Activated CD8-positive, alpha-beta memory T cell treated with anti-CD3 and anti-CD28 coated beads, Interleukin-2, amount 10 ng/mL, durations not matched to agents 7 days and 5 days (primary cell): ENCODE results near the gene FIS1. TPM values are rescaled to one million over a fixed set of nuclear protein-coding genes. Genes with fewer than 3 reads are reported as not detected.
"Not testable (repeated sequence)": the region's sequence is repeated elsewhere in the genome, so short reads cannot be mapped to it uniquely, and the experiment has no call there.

Source experiments
- ATAC-seq: fragments of 150-1000 bp; cut with Tn5 transposase; one replicate; pipeline ENCODE4 v1.10.0; 2021; ENCODE audit warnings: moderate library complexity
- CTCF ChIA-PET: fragments of 350-600 bp; sonication (Branson Sonifier 250); formaldehyde crosslinking; loops from one replicate; lab custom pipeline; 2021; ENCODE audit warnings: antibody characterized with exemption; lab: Charles Lee
- DNase-seq: peaks from one replicate; pipeline ENCODE4 v3.0.0-alpha.2; 2020
- H3K27ac Mint-ChIP-seq: one replicate; pipeline ENCODE4 v1.8.0; 2021; ENCODE audit warnings: mild to moderate bottlenecking, mixed read lengths
- H3K27me3 Mint-ChIP-seq: one replicate; pipeline ENCODE4 v1.8.0; 2021; ENCODE audit warnings: mixed read lengths
- H3K36me3 Mint-ChIP-seq: one replicate; pipeline ENCODE4 v1.8.0; 2021; ENCODE audit warnings: mild to moderate bottlenecking, mixed read lengths
- H3K4me1 Mint-ChIP-seq: one replicate; pipeline ENCODE4 v1.8.0; 2021; ENCODE audit warnings: mixed read lengths
- H3K4me3 Mint-ChIP-seq: one replicate; pipeline ENCODE4 v1.8.0; 2021; ENCODE audit warnings: mild to moderate bottlenecking, moderate library complexity, mixed read lengths
- H3K9me3 Mint-ChIP-seq: one replicate; pipeline ENCODE4 v1.8.0; 2022; ENCODE audit warnings: low read depth, mixed read lengths
- total RNA-seq, 2 experiments: library from RNA; stranded (reverse); gene quantifications; one replicate each; pipeline ENCODE4 v1.2.3, GENCODE V29; 2021

Gene FIS1
- total RNA-seq, 2 experiments from 2014 or later = 86.7 to 117 TPM

DNA sequence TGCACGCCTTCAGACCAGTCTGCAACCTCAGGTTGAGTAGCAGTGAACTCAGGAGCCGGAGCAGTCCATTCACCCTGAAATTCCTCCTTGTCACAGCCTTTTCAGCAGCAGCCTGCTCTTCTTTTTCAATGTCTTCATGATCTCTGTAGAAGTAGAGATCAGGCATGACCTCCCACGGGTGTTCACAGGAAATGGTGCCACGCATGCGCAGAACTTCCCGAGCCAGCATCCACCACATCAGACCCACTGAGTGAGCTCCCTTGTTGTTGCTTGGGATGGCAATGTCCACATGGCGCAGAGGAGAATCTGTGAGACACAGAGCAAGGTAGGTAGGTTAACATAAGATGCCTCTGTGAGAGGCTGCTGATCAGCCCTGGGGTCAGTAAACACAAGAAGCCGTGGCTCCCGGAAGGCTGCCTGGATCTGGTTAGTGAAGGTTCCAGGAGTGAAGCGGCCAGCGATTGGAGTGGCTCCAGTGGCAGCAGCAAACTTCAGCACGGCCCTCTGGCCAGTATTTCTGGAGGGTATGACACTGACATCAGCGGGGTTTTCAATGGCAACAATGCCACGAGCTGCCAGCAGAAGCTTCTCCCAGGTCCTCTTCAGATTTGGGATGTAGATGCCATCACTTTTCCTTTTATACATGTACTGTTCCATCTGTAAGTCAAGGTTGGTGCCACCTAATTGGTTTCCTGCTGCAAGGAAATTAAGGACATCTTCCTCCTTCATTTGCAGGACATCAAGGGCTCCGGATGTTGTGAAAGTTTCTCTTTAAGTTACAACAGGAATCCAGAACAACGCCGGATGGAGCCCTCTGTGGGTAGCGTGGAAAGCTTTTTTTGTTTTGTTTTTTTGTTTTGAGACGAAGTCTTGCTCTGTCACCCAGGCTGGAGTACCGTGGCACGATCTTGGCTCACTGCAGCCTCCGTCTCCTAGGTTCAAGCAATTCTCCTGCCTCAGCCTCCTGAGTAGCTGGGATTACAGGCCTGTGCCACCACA lies 40.8 kb downstream of the FIS1 start:
- DNase-seq, H3K27ac Mint-ChIP-seq, H3K9me3 Mint-ChIP-seq, ATAC-seq, H3K36me3 Mint-ChIP-seq, H3K4me3 Mint-ChIP-seq, H3K4me1 Mint-ChIP-seq: not testable (repeated sequence)
- CTCF ChIA-PET = interaction anchor here (1.0 to 3.5 kb wide), 4 partner anchors 11 to 79 kb away, joined by 4 to 18 read pairs (median 6); partner anchors contain the start of gene PLOD3
- peaks cover 39% of the 10 kb centered on the region for H3K27me3 Mint-ChIP-seq

DNA sequence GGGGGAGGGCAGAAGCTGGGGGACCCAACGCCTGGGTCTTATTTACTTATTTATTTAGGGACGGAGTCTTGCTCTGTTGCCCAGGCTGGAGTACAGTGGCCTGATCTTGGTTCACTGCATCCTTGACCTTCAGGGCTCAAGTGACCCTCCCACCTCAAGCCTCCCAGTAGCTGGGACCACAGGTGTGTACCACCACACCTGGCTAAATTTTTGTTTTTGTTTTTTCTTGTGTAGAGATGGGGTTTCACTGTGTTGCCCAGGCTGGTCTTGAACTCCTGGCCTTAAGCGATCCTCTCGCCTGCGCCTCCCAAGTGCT lies 42.3 kb downstream of the FIS1 start:
- H3K27me3 Mint-ChIP-seq = peaks cover 42% of the 10 kb centered on the region
- H3K36me3 Mint-ChIP-seq = no peaks in the 10 kb centered on the region
- H3K4me1 Mint-ChIP-seq = peaks cover 4% of the 10 kb centered on the region
- ATAC-seq (no peak), DNase-seq (no peak)
- CTCF ChIA-PET = interaction anchor here (0.7 to 3.5 kb wide), 4 partner anchors 10 to 42 kb away, joined by 3 to 18 read pairs (median 3); partner anchors contain the start of gene FIS1
- no peak overlapping the region for H3K4me3 Mint-ChIP-seq
- H3K9me3 Mint-ChIP-seq = no peaks in the 10 kb centered on the region
- no peak overlapping the region for H3K27ac Mint-ChIP-seq

DNA sequence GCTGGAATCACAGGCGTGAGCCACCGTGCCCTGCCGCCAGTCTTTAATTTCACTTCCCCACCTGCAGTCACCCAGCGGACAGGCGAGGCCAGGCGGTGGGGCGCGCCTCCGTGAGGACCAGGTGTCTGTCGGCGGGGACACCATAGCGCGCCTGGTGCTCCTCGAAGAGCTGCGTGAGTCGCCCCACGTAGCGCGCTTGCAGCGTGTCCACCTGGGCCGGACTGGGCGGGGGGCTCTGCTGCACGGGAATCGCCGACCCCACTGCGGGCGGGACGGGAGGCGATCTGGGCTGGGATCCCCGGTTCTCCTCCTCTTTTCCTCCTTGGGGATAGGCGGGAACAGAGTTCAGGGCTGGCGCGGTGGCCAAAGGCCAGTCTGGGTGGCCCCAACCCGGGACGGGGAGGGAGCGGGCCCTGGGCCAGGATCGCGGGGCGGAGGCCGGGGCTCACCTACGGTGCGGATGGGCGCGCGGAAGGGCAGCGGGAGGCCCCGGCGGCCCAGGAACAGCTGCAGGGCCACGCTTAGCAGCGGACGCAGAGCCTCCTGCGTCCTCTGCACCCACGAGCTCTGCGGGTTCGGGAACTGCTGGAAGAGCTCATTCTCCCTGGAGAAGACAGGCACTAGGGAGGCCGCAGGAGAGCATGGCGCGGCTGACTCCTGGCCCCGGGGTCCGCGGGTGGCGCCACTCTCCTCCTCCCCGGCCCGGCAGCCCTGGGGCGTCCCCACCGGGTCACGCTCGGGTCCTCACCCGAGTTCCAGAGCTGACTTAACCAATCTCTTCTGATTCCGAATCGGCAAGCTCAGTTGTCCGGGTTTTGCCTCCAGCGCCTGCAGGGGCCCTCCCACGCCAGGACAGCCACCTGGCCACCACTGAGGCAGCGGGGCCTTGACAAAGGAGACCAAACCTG lies 42.9 kb downstream of the FIS1 start:
- Mint-ChIP-seq H3K27me3 (peaks cover 42% of the 10 kb centered on the region), H3K4me3 (no peak overlapping the region), H3K36me3 (no peaks in the 10 kb centered on the region), H3K4me1 (peaks cover 4% of the 10 kb centered on the region), H3K9me3 (no peaks in the 10 kb centered on the region), H3K27ac (no peak overlapping the region)
- CTCF ChIA-PET = interaction anchor here (0.7 to 3.5 kb wide), 5 partner anchors 9 to 43 kb away, joined by 3 to 18 read pairs (median 3); partner anchors contain the start of genes FIS1, PLOD3 and ZNHIT1
- DNase-seq (no peak), ATAC-seq (no peak)

DNA sequence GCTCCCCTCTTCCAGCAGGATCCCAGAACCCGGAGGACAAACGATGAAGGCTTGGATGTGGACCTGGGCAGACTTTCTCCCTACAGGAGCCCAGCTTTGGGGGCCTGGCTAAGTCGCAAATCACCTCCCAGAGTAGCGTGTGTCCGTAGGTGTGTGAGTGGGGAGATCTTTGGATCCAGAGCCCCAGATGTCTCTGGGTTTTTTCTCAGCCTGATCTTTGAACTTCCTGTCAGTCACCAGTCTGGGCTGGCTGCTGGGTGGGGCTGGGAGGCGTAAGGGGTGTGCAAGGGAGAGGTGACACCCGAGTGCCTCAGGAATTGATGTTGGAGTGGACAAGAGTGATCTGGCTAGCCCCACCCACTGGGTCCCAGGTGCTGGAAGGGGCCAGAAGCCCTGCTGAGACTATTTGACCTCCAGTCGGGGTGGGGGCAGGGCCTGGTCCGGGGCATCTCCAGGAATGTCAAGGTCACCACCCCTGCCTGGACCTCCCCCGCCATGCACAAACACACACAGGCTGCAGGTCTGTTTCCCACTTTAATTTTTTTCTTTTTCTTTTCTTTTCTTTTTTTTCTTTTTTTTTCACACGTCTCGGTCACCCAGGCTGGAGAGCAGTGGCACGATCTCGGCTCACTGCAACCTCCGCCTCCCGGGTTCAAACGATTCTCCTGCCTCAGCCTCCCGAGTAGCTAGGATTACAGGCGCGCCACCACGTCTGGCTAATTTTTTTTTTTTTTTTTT lies 43.9 kb downstream of the FIS1 start, which contains the start of gene MOGAT3:
Gene MOGAT3, minus strand, starts transcription at position 175 of the 738 bp plus-strand sequence. CDS start 182 bp downstream, outside the sequence.
- Mint-ChIP-seq H3K27ac (no peak within 1 kb of the TSS), H3K36me3 (no peaks in the 10 kb centered on the region), H3K27me3 (peaks cover 42% of the 10 kb centered on the region), H3K4me3 (no peak within 1 kb of the TSS), H3K4me1 (peaks cover 4% of the 10 kb centered on the region), H3K9me3 (no peaks in the 10 kb centered on the region)
- CTCF ChIA-PET = interaction anchor here (0.9 to 3.5 kb wide), 3 partner anchors 8 to 57 kb away, joined by 3 to 18 read pairs (median 4); partner anchors contain the start of genes PLOD3 and ZNHIT1
- ATAC-seq (no peak), DNase-seq (no peak)

DNA sequence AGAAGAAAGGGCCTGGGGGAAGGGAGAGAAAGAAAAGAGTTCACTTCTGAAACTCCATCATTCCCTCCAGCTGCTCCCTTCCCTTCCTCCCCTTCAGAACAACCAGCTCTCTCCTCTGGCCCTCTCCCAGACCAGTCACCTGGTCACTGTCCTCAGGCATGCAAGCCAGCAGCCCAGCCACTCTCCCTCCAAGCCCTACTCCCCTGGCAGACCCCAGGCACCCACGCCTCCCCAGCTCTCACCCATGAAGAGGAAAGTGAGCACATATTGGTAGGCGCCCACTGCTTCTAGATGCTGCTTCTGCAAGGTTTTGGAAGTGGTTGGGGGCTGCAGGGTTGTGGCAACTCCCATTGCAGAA lies 44.4 kb downstream of the FIS1 start:
- no peak for ATAC-seq
- peaks cover 42% of the 10 kb centered on the region for H3K27me3 Mint-ChIP-seq
- H3K4me3 Mint-ChIP-seq = no peak overlapping the region
- H3K4me1 Mint-ChIP-seq = peaks cover 4% of the 10 kb centered on the region
- H3K9me3 Mint-ChIP-seq = no peaks in the 10 kb centered on the region
- CTCF ChIA-PET = interaction anchor here (0.7 to 1.5 kb wide), 3 partner anchors 17 to 97 kb away, joined by 3 to 4 read pairs (median 3); partner anchors contain the start of genes PLOD3 and ZNHIT1
- DNase-seq = no peak
- no peaks in the 10 kb centered on the region for H3K36me3 Mint-ChIP-seq
- H3K27ac Mint-ChIP-seq = no peak overlapping the region

DNA sequence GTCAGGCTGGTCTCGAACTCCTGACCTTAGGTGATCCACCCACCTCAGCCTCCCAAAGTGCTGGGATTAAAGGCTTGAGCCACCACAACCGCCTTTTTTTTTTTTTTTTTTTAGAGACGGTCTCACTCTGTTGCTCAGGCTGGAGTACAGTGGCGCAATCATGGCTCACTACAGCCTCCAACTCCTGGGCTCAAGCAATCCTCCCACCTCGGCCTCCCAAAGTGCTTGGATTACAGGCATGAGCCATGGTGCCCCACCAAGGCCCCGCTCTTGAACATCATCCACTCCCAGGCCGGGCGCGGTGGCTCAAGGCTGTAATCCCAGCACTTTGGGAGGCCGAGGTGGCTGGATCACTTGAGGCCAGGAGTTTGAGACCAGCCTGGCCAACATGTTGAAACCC lies 45.4 kb downstream of the FIS1 start:
- peaks cover 42% of the 10 kb centered on the region for H3K27me3 Mint-ChIP-seq
- H3K36me3 Mint-ChIP-seq, H3K27ac Mint-ChIP-seq, DNase-seq, ATAC-seq, H3K4me3 Mint-ChIP-seq, CTCF ChIA-PET, H3K4me1 Mint-ChIP-seq, H3K9me3 Mint-ChIP-seq: not testable (repeated sequence)

DNA sequence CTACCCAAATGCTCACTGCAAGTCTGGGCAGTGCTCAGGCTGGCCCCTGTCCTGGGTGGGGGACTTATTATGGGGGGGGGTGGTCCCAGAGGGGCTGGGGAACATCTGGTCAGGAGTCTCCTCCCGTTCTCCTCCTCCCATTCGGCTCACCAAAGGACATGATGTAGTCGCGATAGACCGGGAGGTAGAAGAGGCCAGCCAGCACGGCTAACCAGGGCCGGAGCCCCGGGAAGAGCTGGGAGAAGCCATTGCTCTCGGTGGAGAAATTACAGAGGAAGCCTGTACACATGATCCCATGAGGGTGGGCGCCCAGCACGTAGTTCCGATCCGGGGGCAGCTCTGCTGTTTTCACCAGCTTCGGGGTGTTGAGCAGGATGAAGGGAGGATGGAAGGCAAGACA lies 46.4 kb downstream of the FIS1 start:
- Mint-ChIP-seq H3K4me3 (no peak overlapping the region), H3K9me3 (no peaks in the 10 kb centered on the region), H3K27ac (no peak overlapping the region), H3K36me3 (no peaks in the 10 kb centered on the region), H3K27me3 (peaks cover 36% of the 10 kb centered on the region), H3K4me1 (peaks cover 4% of the 10 kb centered on the region)
- CTCF ChIA-PET = no interaction called here
- ATAC-seq (no peak), DNase-seq (no peak)

DNA sequence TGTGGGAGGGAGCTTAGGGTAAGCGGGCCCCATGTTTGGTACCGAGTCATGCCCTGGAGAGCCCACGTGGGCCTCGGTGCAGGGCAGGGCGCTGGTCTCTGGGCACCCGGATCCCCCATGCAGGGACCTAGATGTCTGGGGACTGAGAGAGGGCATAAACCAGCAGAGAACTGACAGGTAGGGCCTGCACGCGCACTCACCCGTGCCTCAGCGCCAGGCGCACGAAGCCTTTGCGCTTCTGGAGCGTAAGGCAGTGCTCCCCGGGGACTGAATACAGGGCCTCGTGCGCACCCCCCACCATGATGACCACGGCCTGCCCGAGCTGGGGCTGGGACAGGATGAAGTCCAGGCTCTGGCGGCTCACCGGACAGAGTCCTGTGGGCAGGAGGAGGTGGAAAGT lies 46.9 kb downstream of the FIS1 start:
- no peak overlapping the region for H3K27ac Mint-ChIP-seq
- CTCF ChIA-PET = no interaction called here
- ATAC-seq = no peak
- no peak overlapping the region for H3K4me3 Mint-ChIP-seq
- H3K9me3 Mint-ChIP-seq = no peaks in the 10 kb centered on the region
- no peak for DNase-seq
- H3K4me1 Mint-ChIP-seq = peaks cover 4% of the 10 kb centered on the region
- H3K36me3 Mint-ChIP-seq = no peaks in the 10 kb centered on the region
- peaks cover 33% of the 10 kb centered on the region for H3K27me3 Mint-ChIP-seq

DNA sequence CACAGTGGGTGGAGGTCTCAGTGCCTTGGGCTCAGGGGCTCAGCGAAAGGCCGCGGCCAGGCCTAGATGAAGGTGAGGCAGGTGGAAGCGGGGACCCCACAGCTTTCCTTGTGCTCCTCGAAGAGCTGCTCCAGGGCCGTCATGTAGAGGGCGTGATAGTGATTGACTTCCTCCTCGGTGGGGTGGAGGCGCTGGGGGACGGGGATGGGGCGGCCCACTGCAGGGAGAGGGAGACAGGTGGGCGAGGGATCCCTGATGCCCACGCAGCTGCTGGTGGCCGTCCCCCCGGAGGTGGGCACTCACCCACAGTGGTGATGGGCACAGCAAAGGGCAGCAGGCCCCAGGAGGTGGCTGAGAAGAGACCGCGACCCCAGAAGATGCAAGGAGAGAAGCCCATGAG lies 49.0 kb downstream of the FIS1 start:
- peaks cover 13% of the 10 kb centered on the region for H3K27me3 Mint-ChIP-seq
- H3K27ac Mint-ChIP-seq = no peak overlapping the region
- CTCF ChIA-PET = interaction anchor here (0.7 to 6.5 kb wide), 3 partner anchors 52 to 99 kb away, joined by 5 to 111 read pairs (median 8); no protein-coding TSS in a partner anchor
- no peaks in the 10 kb centered on the region for H3K36me3 Mint-ChIP-seq
- ATAC-seq (no peak), DNase-seq (no peak)
- H3K9me3 Mint-ChIP-seq = no peaks in the 10 kb centered on the region
- no peak overlapping the region for H3K4me3 Mint-ChIP-seq
- H3K4me1 Mint-ChIP-seq = peaks cover 4% of the 10 kb centered on the region

Other genes with a start within 250 kb of the FIS1 start
- not detected for gene MUC17, start 225.0 kb downstream of the FIS1 start, total RNA-seq
- 100 to 1,000 TPM in 1 of 2 experiments, 10 to 100 TPM in 1; 68.2 to 110 TPM for gene TRIM56, start 159.6 kb downstream of the FIS1 start, total RNA-seq
- 1 to 10 TPM in 1 of 2 experiments, under 1 TPM in 1; 0.29 to 1.2 TPM for gene SERPINE1, start 118.0 kb downstream of the FIS1 start, total RNA-seq
- gene AP1S1, start 90.6 kb downstream of the FIS1 start, total RNA-seq = 10 to 100 TPM; 49.9 to 51.7 TPM
- gene VGF, start 79.5 kb downstream of the FIS1 start, total RNA-seq = under 1 TPM; 0.44 to 0.66 TPM
- not detected for gene NAT16, start 64.8 kb downstream of the FIS1 start, total RNA-seq
- not detected for gene MOGAT3, start 44.0 kb downstream of the FIS1 start, total RNA-seq
- gene PLOD3, start 27.5 kb downstream of the FIS1 start, total RNA-seq = 10 to 100 TPM; 41.6 to 42.3 TPM
- 10 to 100 TPM; 56.6 to 57.1 TPM for gene ZNHIT1, start 26.9 kb downstream of the FIS1 start, total RNA-seq
- gene CLDN15, start 7.3 kb downstream of the FIS1 start, total RNA-seq = 10 to 100 TPM; 21.6 TPM
- 1 to 10 TPM; 4.7 to 4.8 TPM for gene IFT22, start 76.7 kb upstream of the FIS1 start, total RNA-seq
- not detected for gene COL26A1, start 117.8 kb upstream of the FIS1 start, total RNA-seq